ENCODE results near the gene CRY2. TPM values are rescaled to one million over a fixed set of nuclear protein-coding genes. Genes with fewer than 3 reads are reported as not detected.

The CRY2 gene
- total and polyA plus RNA-seq, 2 of the 8 experiments (the other 6 are each of a cell fraction or from before 2014, with no cell fraction given), result 8.0 to 9.4 TPM

DNA sequence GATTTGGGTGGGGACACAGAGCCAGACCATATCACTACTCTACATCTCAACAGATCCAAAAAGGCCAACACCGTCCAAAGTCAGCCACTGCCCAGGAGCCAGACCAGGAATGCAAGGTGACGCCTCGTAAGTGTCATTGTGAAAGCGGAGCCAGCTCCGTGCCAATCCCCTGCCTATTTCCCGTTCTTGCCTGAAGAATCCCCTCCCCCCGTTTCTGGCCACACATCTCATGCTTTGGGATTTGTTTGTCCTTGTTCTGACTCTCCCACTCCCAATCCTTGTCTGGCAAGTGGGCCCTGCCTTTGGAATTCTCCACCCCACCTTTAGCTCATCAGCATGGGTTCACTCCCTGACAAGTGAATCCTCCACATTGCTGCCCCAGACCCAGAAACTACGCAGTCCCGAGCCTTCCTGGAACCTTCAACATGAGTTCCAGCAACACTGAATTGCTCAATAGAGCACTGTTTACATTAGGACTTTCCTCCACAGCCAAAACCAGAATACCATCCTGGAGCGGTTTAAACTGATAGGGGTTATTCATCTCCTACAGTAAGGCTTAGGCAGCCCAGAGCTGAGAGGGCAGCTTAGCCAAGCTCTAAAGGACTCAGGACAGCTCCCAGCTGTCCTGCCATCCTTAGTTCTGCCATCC is 48.4 kb upstream of the CRY2 start:
- Histone ChIP-seq H2BK15ac (ENCODE audit: low read length) (no peak overlapping the region), H2BK12ac (ENCODE audit: low read depth, low read length) (no peak overlapping the region), H2BK120ac (replicated peaks; ENCODE audit: low read depth, low read length) (no peak overlapping the region), H3K56ac (replicated peaks; ENCODE audit: insufficient read length, low read depth, low read length) (no peak overlapping the region), H3K4me1 (replicated peaks in 1 of 4; ENCODE audit: control insufficient read depth in 3 of 4, insufficient read depth in 4 of 4, low read length in 3 of 4) (no peaks in the 10 kb centered on the region; a peak in 1 of 7 replicates), H3K27ac (ENCODE audit: low read depth, low read length) (no peak overlapping the region), H3K4ac (replicated peaks; ENCODE audit: insufficient read length, low read depth, low read length) (no peak overlapping the region), H3K23ac (ENCODE audit: insufficient read length) (no peak overlapping the region), H3K23me2 (ENCODE audit: low read depth, low read length) (peaks cover 2% of the 10 kb centered on the region; the same call in 1 of the 2 replicates), H2AFZ (ENCODE audit: low read length) (no peak overlapping the region), H2BK20ac (ENCODE audit: low read length) (no peak overlapping the region), H3K14ac (ENCODE audit: insufficient read length) (no peak overlapping the region), H3K27me3 (replicated peaks in 1 of 4; ENCODE audit: control insufficient read depth in 3 of 4, extremely low read depth in 1 of 4, insufficient read depth in 3 of 4, low read length in 3 of 4) (peaks cover 6 to 19% (median 12%) of the 10 kb centered on the region in 4 experiments), H3K79me1 (ENCODE audit: low read depth, low read length) (no peaks in the 10 kb centered on the region), H4K20me1 (replicated peaks in 1 of 2; ENCODE audit: control insufficient read depth in 1 of 2, insufficient read depth in 2 of 2, low read length in 2 of 2) (no peaks in the 10 kb centered on the region), H4K5ac (ENCODE audit: insufficient read length, low read depth, low read length) (no peak overlapping the region), H3K4me3 (ENCODE audit: extremely low read depth in 1 of 4, insufficient read depth in 2 of 4, low read depth in 3 of 4, low read length in 4 of 4) (no peak overlapping the region), H3K36me3 (ENCODE audit: control insufficient read depth in 2 of 4, insufficient read depth in 4 of 4, low read length in 3 of 4) (no peaks in the 10 kb centered on the region), H3K4me2 (ENCODE audit: insufficient read depth in 1 of 2, low read depth in 2 of 2, low read length in 2 of 2) (no peak overlapping the region), H3K9me3 (ENCODE audit: insufficient read depth in 2 of 2, low read depth in 1 of 2, low read length in 1 of 2) (no peaks in the 10 kb centered on the region), H2BK5ac (ENCODE audit: low read depth, low read length) (no peak overlapping the region), H2AK5ac (ENCODE audit: low read depth, low read length) (no peak overlapping the region), H3K79me2 (ENCODE audit: control insufficient read depth in 1 of 2, insufficient read depth in 2 of 2, low read length in 2 of 2) (no peaks in the 10 kb centered on the region), H4K91ac (replicated peaks; ENCODE audit: insufficient read length, low read length) (no peak overlapping the region), H4K8ac (ENCODE audit: extremely low read depth, insufficient read depth, low read length) (no peak overlapping the region), H3K9ac (replicated peaks in 1 of 4; ENCODE audit: extremely low read depth in 1 of 4, low read depth in 3 of 4, low read length in 3 of 4) (no peak overlapping the region; a peak in 1 of 7 replicates), H3K18ac (ENCODE audit: extremely low read depth, low read length) (no peak overlapping the region)
- 90% methylated on average over 10 of the region's 10 CpGs; no CpG with 5 or more reads in 1 of the 2 experiments for WGBS, 2 experiments (ENCODE audit: extremely low coverage in 1 of 2, insufficient coverage in 1 of 2, insufficient read length in 1 of 2, insufficient replicate concordance in 2 of 2, low coverage in 1 of 2, low lambda C conversion rate in 2 of 2, missing lambda C conversion rate in 1 of 2)
- FAIRE-seq, result no peak
- ChIA-PET POLR2A (ENCODE audit: partially characterized antibody) (no interaction called here), CTCF (ENCODE audit: partially characterized antibody) (interaction anchor here (0.6 to 2.5 kb wide), 2 partner anchors 27 to 36 kb away, joined by 3 to 11 read pairs; no protein-coding TSS in a partner anchor)
- DNase-seq (ENCODE audit: low read depth in 1 of 2, low spot score in 2 of 2), result peak in 1 of 2 experiments; percentile 39
- TF ChIP-seq FOSL1 (IDR thresholded peaks at IDR 0.05; ENCODE audit: insufficient read depth, low read depth, low read length) (no peak), SIN3A (conservative IDR thresholded peaks at IDR 0.05 in 1 of 2, IDR thresholded peaks at IDR 0.05 in 1 of 2; ENCODE audit: low read depth in 1 of 2, low read length in 2 of 2) (no peak), TBP (IDR thresholded peaks at IDR 0.05; ENCODE audit: low read depth, low read length) (no peak), SP4 (IDR thresholded peaks at IDR 0.05; ENCODE audit: low read length) (no peak), EGR1 (IDR thresholded peaks at IDR 0.05; ENCODE audit: borderline replicate concordance, low read depth, low read length) (no peak), MAFK (IDR thresholded peaks at IDR 0.05; ENCODE audit: low read depth, low read length) (no peak), TCF12 (IDR thresholded peaks at IDR 0.05; ENCODE audit: low read depth, low read length) (no peak)
- TF ChIP-seq, protein P1, sequence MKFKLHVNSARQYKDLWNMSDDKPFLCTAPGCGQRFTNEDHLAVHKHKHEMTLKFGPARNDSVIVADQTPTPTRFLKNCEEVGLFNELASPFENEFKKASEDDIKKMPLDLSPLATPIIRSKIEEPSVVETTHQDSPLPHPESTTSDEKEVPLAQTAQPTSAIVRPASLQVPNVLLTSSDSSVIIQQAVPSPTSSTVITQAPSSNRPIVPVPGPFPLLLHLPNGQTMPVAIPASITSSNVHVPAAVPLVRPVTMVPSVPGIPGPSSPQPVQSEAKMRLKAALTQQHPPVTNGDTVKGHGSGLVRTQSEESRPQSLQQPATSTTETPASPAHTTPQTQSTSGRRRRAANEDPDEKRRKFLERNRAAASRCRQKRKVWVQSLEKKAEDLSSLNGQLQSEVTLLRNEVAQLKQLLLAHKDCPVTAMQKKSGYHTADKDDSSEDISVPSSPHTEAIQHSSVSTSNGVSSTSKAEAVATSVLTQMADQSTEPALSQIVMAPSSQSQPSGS (IDR thresholded peaks at IDR 0.05; ENCODE audit: low read length), result no peak
- TF ChIP-seq, protein P2, sequence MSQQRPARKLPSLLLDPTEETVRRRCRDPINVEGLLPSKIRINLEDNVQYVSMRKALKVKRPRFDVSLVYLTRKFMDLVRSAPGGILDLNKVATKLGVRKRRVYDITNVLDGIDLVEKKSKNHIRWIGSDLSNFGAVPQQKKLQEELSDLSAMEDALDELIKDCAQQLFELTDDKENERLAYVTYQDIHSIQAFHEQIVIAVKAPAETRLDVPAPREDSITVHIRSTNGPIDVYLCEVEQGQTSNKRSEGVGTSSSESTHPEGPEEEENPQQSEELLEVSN (IDR thresholded peaks at IDR 0.05), result no peak
- TF ChIP-seq, protein P3, sequence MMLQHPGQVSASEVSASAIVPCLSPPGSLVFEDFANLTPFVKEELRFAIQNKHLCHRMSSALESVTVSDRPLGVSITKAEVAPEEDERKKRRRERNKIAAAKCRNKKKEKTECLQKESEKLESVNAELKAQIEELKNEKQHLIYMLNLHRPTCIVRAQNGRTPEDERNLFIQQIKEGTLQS (IDR thresholded peaks at IDR 0.05; ENCODE audit: insufficient read depth, low read depth, low read length), result no peak

Measured in H1 (cell line).